ENCODE results near the gene BUD31. TPM values are rescaled to one million over a fixed set of nuclear protein-coding genes. Genes with fewer than 3 reads are reported as not detected.
A peak's percentile ranks its signal among the peaks of the same experiment; 100 is the strongest.
"Not testable (repeated sequence)": the region's sequence is repeated elsewhere in the genome, so short reads cannot be mapped to it uniquely, and the experiment has no call there.

The BUD31 gene
- total and polyA plus RNA-seq, 4 donors: 18.5 to 55.9 (median 32.0) TPM

DNA sequence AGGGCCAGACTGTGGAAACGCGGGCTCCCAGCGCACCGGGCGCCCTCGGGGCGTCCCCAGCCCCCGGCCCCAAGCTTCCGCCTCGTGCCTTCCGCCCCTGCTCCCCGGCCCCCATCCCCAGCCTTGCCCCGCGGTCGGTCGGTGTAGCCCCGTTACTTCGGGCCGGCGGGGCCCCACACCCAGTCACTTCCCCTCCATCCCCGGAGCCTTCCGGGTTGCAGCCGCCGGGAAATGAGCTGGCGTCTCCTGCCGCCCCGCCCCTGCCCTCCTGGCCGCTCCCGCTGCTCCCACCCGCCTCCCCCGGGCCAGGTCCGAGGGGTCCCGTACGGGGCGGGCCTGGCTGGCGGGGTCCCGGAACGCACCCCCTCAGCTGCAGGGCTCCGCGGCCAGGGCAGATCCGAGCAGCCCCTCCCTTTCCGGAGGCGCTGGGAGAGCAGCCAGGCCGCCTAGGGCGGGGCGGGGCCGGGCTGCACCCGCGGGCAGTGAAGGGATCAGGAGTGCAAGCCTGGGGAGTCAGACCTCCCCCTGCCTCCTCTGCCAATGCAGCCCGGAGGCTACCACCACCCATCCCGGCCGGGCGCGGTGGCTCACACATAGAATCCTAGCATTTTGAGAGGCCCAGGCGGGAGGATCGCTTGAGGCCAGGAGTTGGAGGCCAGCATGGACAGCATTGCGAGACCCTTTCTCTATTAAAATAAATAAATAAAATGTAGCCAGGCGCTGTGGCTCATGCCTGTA lies 33.5 kb upstream of the BUD31 start:
- TF ChIP-seq RAD21 (IDR thresholded peaks at IDR 0.05) (peak in 1 of 2 donors; percentile 24), EGR1 (IDR thresholded peaks at IDR 0.05; ENCODE audit: low read depth in 2 of 2) (no peak), HNF4A (conservative IDR thresholded peaks at IDR 0.05) (peak; percentile 8 to 12), SP1 (IDR thresholded peaks at IDR 0.05) (peak; percentile 36), CTCF (IDR thresholded peaks at IDR 0.05; ENCODE audit: low read depth, low read length, missing input control) (no peak), GABPA (IDR thresholded peaks at IDR 0.05 in 1 of 2, conservative IDR thresholded peaks at IDR 0.05 in 1 of 2) (peak in 1 of 2 donors; percentile 29)
- Histone ChIP-seq H3K9ac (ENCODE audit: low read depth in 1 of 2, low read length in 2 of 2) (no peak overlapping the region), H3K4me1 (ENCODE audit: control insufficient read depth in 4 of 4, insufficient read depth in 4 of 4, low read length in 3 of 4) (peaks cover 7 to 28% (median 16%) of the 10 kb centered on the region in 4 donors), H3K9me3 (ENCODE audit: control insufficient read depth in 4 of 4, low read length in 3 of 4) (no peaks in the 10 kb centered on the region), H3K36me3 (ENCODE audit: control insufficient read depth in 4 of 4, insufficient read depth in 3 of 4, low read depth in 1 of 4, low read length in 3 of 4) (no peaks in the 10 kb centered on the region), H3K27me3 (ENCODE audit: control insufficient read depth in 4 of 4, insufficient read depth in 4 of 4, low read length in 3 of 4) (no peaks in the 10 kb centered on the region), H3K27ac (ENCODE audit: low read depth in 1 of 2, low read length in 2 of 2) (peak overlapping the region; percentile 85 to 90), H3K4me3 (ENCODE audit: low read depth in 1 of 3, low read length in 3 of 3) (peak overlapping the region; percentile 15 to 98 (median 54))
- peak; percentile 79 for DNase-seq (ENCODE audit: low spot score)
- WGBS: 4% methylated on average over 58 of the region's 58 CpGs

GRCh38 chr7:99379043-99379577 lies 29.7 kb upstream of the BUD31 start:
- 54% methylated on average over 7 of the region's 7 CpGs for WGBS
- Histone ChIP-seq H3K9ac (ENCODE audit: low read depth in 1 of 2, low read length in 2 of 2) (peak overlapping the region in 1 of 2 donors; percentile 15), H3K4me1 (ENCODE audit: control insufficient read depth in 4 of 4, insufficient read depth in 4 of 4, low read length in 3 of 4) (peaks cover 16 to 29% (median 20%) of the 10 kb centered on the region in 4 donors)

DNA sequence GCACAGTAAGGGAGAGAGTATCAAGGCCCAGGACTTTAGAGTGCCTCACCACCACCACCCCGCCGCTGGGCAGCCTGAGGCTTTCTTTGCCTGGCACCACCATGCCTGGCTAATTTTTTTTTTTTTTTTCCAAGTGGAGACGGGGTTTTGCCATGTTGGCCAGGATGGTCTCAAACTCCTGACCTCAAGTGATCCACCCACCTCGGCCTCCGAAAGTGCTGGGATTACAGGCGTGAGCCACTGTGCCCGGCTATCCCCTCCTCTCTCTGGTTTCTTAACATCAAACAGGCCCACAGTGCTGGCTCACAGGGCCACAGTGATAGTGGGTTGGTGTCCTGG lies 29.1 kb upstream of the BUD31 start:
- WGBS: 79% methylated on average over 7 of the region's 7 CpGs
- H3K27ac ChIP-seq (ENCODE audit: low read depth in 1 of 2, low read length in 2 of 2): peak overlapping the region; percentile 53 to 71
- not testable (repeated sequence) for H3K9me3 ChIP-seq (ENCODE audit: control insufficient read depth in 4 of 4, low read length in 3 of 4); DNase-seq (ENCODE audit: low spot score); H3K36me3 ChIP-seq (ENCODE audit: control insufficient read depth in 4 of 4, insufficient read depth in 3 of 4, low read depth in 1 of 4, low read length in 3 of 4); H3K27me3 ChIP-seq (ENCODE audit: control insufficient read depth in 4 of 4, insufficient read depth in 4 of 4, low read length in 3 of 4); H3K4me3 ChIP-seq (ENCODE audit: low read depth in 1 of 3, low read length in 3 of 3)
- H3K4me1 ChIP-seq (ENCODE audit: control insufficient read depth in 4 of 4, insufficient read depth in 4 of 4, low read length in 3 of 4): peaks cover 16 to 26% (median 19%) of the 10 kb centered on the region in 4 donors
- peak overlapping the region; percentile 15 to 28 for H3K9ac ChIP-seq (ENCODE audit: low read depth in 1 of 2, low read length in 2 of 2)

More at GRCh38 chr7:99379043-99379577, 29.7 kb upstream of the BUD31 start:
- no peak overlapping the region for H3K4me3 ChIP-seq (ENCODE audit: low read depth in 1 of 3, low read length in 3 of 3)
- H3K36me3 ChIP-seq (ENCODE audit: control insufficient read depth in 4 of 4, insufficient read depth in 3 of 4, low read depth in 1 of 4, low read length in 3 of 4): no peaks in the 10 kb centered on the region
- H3K27me3 ChIP-seq (ENCODE audit: control insufficient read depth in 4 of 4, insufficient read depth in 4 of 4, low read length in 3 of 4): no peaks in the 10 kb centered on the region
- no peaks in the 10 kb centered on the region for H3K9me3 ChIP-seq (ENCODE audit: control insufficient read depth in 4 of 4, low read length in 3 of 4)
- peak in 1 of 2 donors; percentile 31 for TF ChIP-seq RXRA (IDR thresholded peaks at IDR 0.05)
- TF ChIP-seq SP1 (IDR thresholded peaks at IDR 0.05): peak; percentile 24
- TF ChIP-seq NR2F2 (IDR thresholded peaks at IDR 0.05): peak; percentile 43
- TF ChIP-seq RAD21 (IDR thresholded peaks at IDR 0.05): peak in 1 of 2 donors; percentile 18
- TF ChIP-seq YY1 (IDR thresholded peaks at IDR 0.05): no peak
- peak overlapping the region; percentile 53 to 71 for H3K27ac ChIP-seq (ENCODE audit: low read depth in 1 of 2, low read length in 2 of 2)
- peak; percentile 54 for DNase-seq (ENCODE audit: low spot score)

All from liver (tissue), 9 donors.